Duodenal mucosa (tissue), 2 donors: ENCODE data around the gene MTM1.

Experiments used
- H3K27ac ChIP-seq: one replicate; pipeline ENCODE4 v1.7.0; 2013; ENCODE audit warnings: low read depth, low read length
- H3K27me3 ChIP-seq, 2 donors: one replicate each; pipeline ENCODE4 v1.7.0; 2013; ENCODE audit warnings: low read length in 2 of 2, control low read depth in 1 of 2; ENCODE audit not compliant: insufficient read depth in 2 of 2, control insufficient read depth in 1 of 2
- H3K36me3 ChIP-seq, 2 donors: one replicate each; pipeline ENCODE4 v1.7.0; 2013; ENCODE audit warnings: low read length in 2 of 2, control low read depth in 1 of 2; ENCODE audit not compliant: insufficient read depth in 2 of 2, control insufficient read depth in 1 of 2
- H3K4me1 ChIP-seq, 2 donors: one replicate each; pipeline ENCODE4 v1.7.0; 2013; ENCODE audit warnings: low read length in 2 of 2, control low read depth in 1 of 2; ENCODE audit not compliant: insufficient read depth in 2 of 2, control insufficient read depth in 1 of 2
- H3K4me3 ChIP-seq, 2 donors: one replicate each; pipeline ENCODE4 v1.7.0; 2013; ENCODE audit warnings: low read length in 2 of 2, low read depth in 1 of 2
- H3K9ac ChIP-seq, 2 donors: one replicate each; pipeline ENCODE4 v1.7.0; 2013; ENCODE audit warnings: low read length in 2 of 2, low read depth in 1 of 2
- H3K9me3 ChIP-seq, 2 donors: one replicate each; pipeline ENCODE4 v1.7.0; 2013; ENCODE audit warnings: low read length in 2 of 2, control low read depth in 1 of 2; ENCODE audit not compliant: control insufficient read depth in 1 of 2

Gene MTM1

DNA sequence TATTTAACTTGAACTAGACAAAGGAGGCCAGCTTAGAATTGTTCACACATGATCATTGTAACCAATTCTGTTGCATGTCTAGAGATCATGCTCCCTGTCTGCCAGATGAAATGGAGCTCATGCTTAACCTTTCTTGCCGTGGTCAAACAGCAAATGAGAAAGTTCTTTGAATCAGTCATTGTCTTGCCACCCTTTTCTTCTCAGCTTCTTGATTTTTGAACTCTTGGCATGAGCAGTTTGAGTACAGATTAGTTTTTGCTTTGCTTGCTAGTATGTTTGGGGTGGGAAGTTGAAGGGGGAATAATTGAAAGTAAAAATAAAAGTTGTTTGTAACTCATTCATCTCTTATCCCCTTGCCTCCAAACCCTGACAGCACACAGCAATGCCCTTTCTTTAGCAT is 4.7 kb downstream of the MTM1 start:
- H3K9ac ChIP-seq = no peak overlapping the region
- H3K4me1 ChIP-seq = peaks cover 24 to 52% of the 10 kb centered on the region in 2 donors
- no peaks in the 10 kb centered on the region for H3K9me3 ChIP-seq
- H3K27me3 ChIP-seq = no peaks in the 10 kb centered on the region
- H3K36me3 ChIP-seq = no peaks in the 10 kb centered on the region
- H3K27ac ChIP-seq = no peak overlapping the region
- H3K4me3 ChIP-seq = peak overlapping the region in 1 of 2 donors; percentile 36

DNA sequence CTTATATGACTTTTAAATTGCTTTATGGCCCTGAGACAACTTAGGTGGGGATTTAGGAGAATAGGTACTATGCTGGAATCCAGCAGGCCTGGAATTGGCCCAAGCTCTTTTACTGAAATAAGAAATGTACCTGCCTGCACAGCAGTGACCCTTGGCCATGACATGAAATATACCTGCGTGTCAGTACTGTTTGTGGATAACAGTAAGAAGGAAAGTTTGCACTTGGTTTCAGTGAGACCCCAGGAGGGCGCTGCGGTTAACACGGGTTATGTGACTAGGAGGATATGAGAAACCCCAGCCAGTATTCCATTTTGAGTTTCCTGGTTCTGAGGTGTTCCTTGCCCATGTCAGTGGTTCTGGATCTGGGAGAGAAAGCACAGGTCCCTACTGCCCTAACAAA is 5.3 kb downstream of the MTM1 start:
- no peaks in the 10 kb centered on the region for H3K9me3 ChIP-seq
- peak overlapping the region in 1 of 2 donors; percentile 25 for H3K9ac ChIP-seq
- no peak overlapping the region for H3K27ac ChIP-seq
- H3K4me1 ChIP-seq = peaks cover 24 to 53% of the 10 kb centered on the region in 2 donors
- H3K4me3 ChIP-seq = peak overlapping the region in 1 of 2 donors; percentile 36
- H3K36me3 ChIP-seq = no peaks in the 10 kb centered on the region
- no peaks in the 10 kb centered on the region for H3K27me3 ChIP-seq

- no peaks in the 10 kb centered on the region for H3K9me3 ChIP-seq
- no peaks in the 10 kb centered on the region for H3K27me3 ChIP-seq
- H3K27ac ChIP-seq = no peak overlapping the region
- peaks cover 22 to 50% of the 10 kb centered on the region in 2 donors for H3K4me1 ChIP-seq
- no peaks in the 10 kb centered on the region for H3K36me3 ChIP-seq
- no peak overlapping the region for H3K9ac ChIP-seq
- H3K4me3 ChIP-seq = no peak overlapping the region
Measured at GRCh38 chrX:150574559-150575418, 6.4 kb downstream of the MTM1 start.

DNA sequence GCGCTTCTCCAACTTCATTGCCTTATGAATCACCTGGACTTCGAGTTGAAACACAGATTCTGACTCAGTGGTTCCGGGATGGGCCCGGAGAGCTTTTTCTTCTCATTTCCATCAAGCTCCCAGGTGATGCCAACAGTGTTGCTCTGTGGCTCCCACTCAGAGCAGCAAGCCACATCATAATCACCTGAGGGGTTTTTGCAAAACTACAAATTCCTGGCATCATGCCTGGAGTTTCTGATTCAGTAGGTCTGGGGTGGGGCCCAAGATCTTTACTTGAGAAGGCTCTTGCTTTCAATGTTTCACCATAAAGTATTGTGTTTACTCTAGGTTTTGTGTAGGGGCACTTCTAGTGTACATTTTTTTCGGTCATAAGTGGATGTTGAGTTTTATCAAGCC is 7.0 kb downstream of the MTM1 start:
- Histone ChIP-seq H3K4me1 (peaks cover 21 to 44% of the 10 kb centered on the region in 2 donors), H3K9ac (no peak overlapping the region), H3K27ac (no peak overlapping the region), H3K9me3 (no peaks in the 10 kb centered on the region), H3K27me3 (no peaks in the 10 kb centered on the region), H3K36me3 (no peaks in the 10 kb centered on the region), H3K4me3 (no peak overlapping the region)

- no peak overlapping the region for H3K27ac ChIP-seq
Measured at GRCh38 chrX:150577174-150577573, 8.8 kb downstream of the MTM1 start.

DNA sequence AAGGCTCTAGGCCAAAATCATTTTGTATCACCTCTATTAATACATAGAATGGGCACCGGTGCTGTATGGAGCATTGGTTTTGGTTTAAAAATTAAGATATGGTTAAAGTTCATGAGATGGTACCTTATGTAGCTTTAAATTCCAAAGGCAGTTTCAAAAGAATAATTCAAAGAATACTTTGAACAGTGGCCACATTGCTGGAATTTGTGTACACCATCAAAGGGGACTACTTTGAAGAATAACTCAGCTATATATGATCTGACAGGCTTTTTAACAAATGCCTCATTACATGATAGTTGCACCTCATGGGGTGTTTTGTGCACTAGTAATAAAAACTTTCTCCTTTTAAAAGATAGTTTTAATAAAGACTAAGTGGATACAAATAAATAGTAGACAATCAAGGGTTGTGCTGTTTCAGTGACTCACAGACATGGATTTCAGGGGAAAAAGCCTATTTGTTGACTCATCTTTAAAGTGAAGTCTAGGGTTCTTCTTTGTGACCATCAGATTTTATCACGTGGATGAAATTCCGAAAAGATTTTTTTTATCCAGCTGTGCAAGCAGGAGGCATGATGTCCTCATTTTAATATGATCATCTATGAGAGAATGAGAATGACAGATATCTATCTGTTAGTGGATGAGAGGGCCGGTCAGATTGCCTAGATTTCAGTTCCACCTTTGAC is 12.8 kb downstream of the MTM1 start:
- H3K9ac ChIP-seq = no peak overlapping the region
- H3K4me1 ChIP-seq = peaks cover 0 to 16% of the 10 kb centered on the region in 2 donors
- no peaks in the 10 kb centered on the region for H3K36me3 ChIP-seq
- H3K27ac ChIP-seq = no peak overlapping the region
- H3K9me3 ChIP-seq = no peaks in the 10 kb centered on the region
- H3K4me3 ChIP-seq = no peak overlapping the region
- no peaks in the 10 kb centered on the region for H3K27me3 ChIP-seq

More at GRCh38 chrX:150577174-150577573, 8.8 kb downstream of the MTM1 start:
- Histone ChIP-seq H3K36me3 (no peaks in the 10 kb centered on the region), H3K27me3 (no peaks in the 10 kb centered on the region), H3K9me3 (no peaks in the 10 kb centered on the region), H3K4me1 (peaks cover 19 to 39% of the 10 kb centered on the region in 2 donors), H3K4me3 (no peak overlapping the region), H3K9ac (no peak overlapping the region)

DNA sequence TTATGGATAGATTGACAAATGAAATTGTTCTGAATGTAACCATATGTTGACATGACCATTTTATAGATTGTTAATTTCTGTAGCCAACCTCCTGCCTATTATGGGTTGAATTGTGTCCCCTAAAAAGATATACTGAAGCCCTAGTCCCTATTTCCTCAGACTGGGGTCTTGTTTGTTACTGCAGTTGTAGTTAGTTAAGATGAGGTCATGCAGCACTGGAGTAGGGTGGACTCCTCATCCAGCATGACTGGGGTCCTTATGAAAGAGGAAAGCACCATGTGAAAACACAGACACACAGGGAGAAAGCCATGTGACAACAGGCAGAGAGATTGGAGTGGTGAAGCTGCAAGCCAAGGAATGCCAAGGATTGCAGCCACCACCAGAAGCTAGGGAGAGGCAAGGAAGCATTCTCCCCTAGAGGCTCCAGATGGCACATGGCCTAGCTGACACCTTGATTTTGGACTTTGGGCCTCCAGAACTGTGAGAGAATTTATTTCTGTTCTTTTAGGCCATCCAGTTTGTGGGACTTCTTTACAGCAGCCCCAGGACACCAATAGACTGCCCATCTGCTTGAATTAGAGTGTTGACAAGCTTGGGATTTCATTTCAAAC is 14.0 kb downstream of the MTM1 start:
- no peak overlapping the region for H3K27ac ChIP-seq
- H3K36me3 ChIP-seq = no peaks in the 10 kb centered on the region
- no peaks in the 10 kb centered on the region for H3K9me3 ChIP-seq
- H3K9ac ChIP-seq = no peak overlapping the region
- H3K4me1 ChIP-seq = peaks cover 0 to 11% of the 10 kb centered on the region in 2 donors
- H3K4me3 ChIP-seq = no peak overlapping the region
- H3K27me3 ChIP-seq = no peaks in the 10 kb centered on the region

DNA sequence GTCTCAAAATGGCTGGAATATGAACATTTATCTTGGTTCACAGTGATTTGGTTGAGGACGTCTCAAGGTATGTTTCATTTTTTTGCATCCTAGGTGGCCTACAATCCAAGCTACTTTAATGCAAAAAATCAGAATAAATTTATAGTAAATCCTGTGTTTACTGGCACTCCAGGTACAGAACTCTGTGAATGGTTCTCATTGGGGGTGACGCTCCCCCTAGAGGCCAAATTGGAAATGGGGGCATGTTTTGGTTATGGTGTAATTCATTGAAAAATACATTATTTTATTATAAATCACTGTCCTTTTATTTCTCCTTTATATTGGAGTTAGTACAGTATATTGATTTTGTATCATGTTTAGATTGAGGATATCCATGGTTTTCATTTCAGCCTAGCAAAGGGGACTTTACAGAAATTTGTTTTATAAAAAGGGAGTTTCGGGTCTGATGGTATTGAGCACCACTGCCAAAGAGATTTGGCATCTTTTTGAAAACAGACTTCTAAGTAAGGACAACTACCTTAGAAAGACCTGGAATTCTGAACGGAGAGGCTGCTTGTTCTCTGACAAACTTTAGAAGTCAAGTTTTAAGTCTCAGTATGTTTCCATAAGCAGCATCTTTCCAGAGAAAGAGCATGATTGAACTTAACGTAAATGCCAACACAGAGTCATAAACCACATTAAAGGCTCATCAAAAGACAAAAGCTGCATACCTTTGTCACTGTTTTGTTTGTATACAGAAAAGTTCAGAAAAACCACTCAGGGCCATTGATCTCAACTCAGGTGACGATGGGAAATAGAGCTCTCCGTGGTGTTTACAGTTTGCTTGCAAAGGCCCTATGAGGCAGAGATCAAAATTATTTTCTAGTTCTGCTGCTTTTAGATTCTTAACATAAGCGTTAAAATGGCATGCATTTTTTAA is 19.4 kb downstream of the MTM1 start:
- Histone ChIP-seq H3K9ac (no peak overlapping the region), H3K36me3 (no peaks in the 10 kb centered on the region), H3K9me3 (no peaks in the 10 kb centered on the region), H3K4me3 (no peak overlapping the region), H3K27ac (no peak overlapping the region), H3K27me3 (no peaks in the 10 kb centered on the region), H3K4me1 (no peaks in the 10 kb centered on the region)

DNA sequence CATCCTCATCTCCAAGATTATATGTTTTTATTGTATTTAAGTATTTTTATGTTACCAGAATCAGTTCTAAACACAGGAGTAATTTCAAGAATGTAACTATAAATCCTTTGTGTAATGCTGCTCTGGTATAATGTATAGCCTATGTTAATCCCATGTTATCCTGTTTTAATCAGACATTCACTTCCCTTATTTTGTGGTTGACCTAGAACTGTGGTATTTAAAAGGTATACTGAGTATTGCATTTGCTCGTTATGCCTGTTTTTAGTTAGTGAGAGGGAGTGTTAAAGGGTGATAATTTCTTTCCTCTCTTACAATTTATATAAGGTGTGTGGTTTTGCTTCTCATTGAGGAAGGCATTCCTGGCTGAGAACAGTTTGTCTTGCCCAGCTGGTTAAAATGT is 26.2 kb downstream of the MTM1 start:
- H3K9me3 ChIP-seq = no peaks in the 10 kb centered on the region
- H3K9ac ChIP-seq = no peak overlapping the region
- no peak overlapping the region for H3K27ac ChIP-seq
- H3K36me3 ChIP-seq = peaks cover 0 to 25% of the 10 kb centered on the region in 2 donors
- no peak overlapping the region for H3K4me3 ChIP-seq
- H3K4me1 ChIP-seq = no peaks in the 10 kb centered on the region
- H3K27me3 ChIP-seq = no peaks in the 10 kb centered on the region
